Lower leg skin (tissue), 3 donors: ENCODE results near the gene SKAP1.

ENCODE experiments used
- POLR2A ChIP-seq, 2 donors: fragments of 450-650 bp; IDR thresholded peaks; one replicate each; pipeline ENCODE4 v1.6.1; 2016 to 2017; ENCODE audit warnings: antibody characterized with exemption in 2 of 2, mild to moderate bottlenecking in 1 of 2, moderate library complexity in 1 of 2
- TF ChIP-seq, protein P1 (sequence below), 3 donors: fragments of 450-650 bp; IDR thresholded peaks; one replicate each; pipeline ENCODE4 v1.5.1; 2016; ENCODE audit warnings: antibody characterized with exemption in 3 of 3, mild to moderate bottlenecking in 3 of 3, moderate library complexity in 2 of 3

DNA sequence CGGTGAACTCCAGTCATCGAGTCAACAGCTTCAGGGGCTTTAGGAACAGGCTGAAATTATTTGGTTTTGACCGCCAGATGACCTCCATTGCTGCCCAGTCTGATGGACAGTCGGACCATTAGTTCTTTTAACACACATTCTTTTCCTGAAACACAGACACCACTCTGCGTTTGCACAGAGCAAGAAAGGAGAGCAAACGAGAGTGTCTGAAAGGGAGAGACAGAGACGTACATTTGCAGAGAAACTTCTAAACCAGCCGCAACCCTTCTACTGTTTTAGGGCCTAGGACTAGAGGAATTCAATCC lies 166.3 kb downstream of the SKAP1 start:
- TF ChIP-seq, protein P1, sequence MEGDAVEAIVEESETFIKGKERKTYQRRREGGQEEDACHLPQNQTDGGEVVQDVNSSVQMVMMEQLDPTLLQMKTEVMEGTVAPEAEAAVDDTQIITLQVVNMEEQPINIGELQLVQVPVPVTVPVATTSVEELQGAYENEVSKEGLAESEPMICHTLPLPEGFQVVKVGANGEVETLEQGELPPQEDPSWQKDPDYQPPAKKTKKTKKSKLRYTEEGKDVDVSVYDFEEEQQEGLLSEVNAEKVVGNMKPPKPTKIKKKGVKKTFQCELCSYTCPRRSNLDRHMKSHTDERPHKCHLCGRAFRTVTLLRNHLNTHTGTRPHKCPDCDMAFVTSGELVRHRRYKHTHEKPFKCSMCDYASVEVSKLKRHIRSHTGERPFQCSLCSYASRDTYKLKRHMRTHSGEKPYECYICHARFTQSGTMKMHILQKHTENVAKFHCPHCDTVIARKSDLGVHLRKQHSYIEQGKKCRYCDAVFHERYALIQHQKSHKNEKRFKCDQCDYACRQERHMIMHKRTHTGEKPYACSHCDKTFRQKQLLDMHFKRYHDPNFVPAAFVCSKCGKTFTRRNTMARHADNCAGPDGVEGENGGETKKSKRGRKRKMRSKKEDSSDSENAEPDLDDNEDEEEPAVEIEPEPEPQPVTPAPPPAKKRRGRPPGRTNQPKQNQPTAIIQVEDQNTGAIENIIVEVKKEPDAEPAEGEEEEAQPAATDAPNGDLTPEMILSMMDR (IDR thresholded peaks at IDR 0.05), result no peak
- no peak for TF ChIP-seq POLR2A (IDR thresholded peaks at IDR 0.05)
